OCI-LY7 (cell line): ENCODE data around the gene HDAC9. TPM values are rescaled to one million over a fixed set of nuclear protein-coding genes. Genes with fewer than 3 reads are reported as not detected.

Source experiments
- BruUV-seq: library from RNA; stranded (reverse); fragments of 400-500 nt; replicated peaks from 2 replicates; lab custom pipeline; 2021; lab: Mats Ljungman, UMichigan
- CTCF ChIA-PET: fragments of 300-600 bp; sonication (Branson Sonifier 250); formaldehyde crosslinking; loops from one replicate; lab custom pipeline; 2022; ENCODE audit warnings: antibody characterized with exemption; ENCODE audit not compliant: unreplicated experiment; lab: Charles Lee
- POLR2A ChIA-PET: fragments of 300-600 bp; sonication (Branson Sonifier 250); formaldehyde crosslinking; loops from one replicate; lab custom pipeline; 2022; ENCODE audit warnings: antibody characterized with exemption; lab: Charles Lee
- DNase-seq: peaks from one replicate; pipeline ENCODE4 v3.0.0-alpha.2; 2015; ENCODE audit warnings: low spot score
- H2AFZ ChIP-seq: fragments of 200-600 bp; sonication (generic), shearing (Covaris generic); 2 replicates; pipeline ENCODE4 v1.6.1; 2014; ENCODE audit warnings: mild to moderate bottlenecking, antibody characterized with exemption, low read length, moderate library complexity
- H3K27ac ChIP-seq: fragments of 200-600 bp; sonication (generic); 2 replicates; pipeline ENCODE4 v1.5.1; 2014; ENCODE audit warnings: mixed run types, low read depth, mild to moderate bottlenecking, moderate library complexity, low read length, inconsistent platforms; ENCODE audit not compliant: poor library complexity, severe bottlenecking
- H3K36me3 ChIP-seq: fragments of 200-600 bp; sonication (generic); 2 replicates; pipeline ENCODE4 v1.6.1; 2014; ENCODE audit warnings: mild to moderate bottlenecking, antibody characterized with exemption, low read length, moderate library complexity, mixed read lengths; ENCODE audit not compliant: insufficient read depth
- H3K4me1 ChIP-seq: fragments of 200-600 bp; sonication (generic); 2 replicates; pipeline ENCODE4 v1.5.1; 2014; ENCODE audit warnings: mild to moderate bottlenecking, low read length; ENCODE audit not compliant: insufficient read depth, poor library complexity, severe bottlenecking
- H3K4me2 ChIP-seq: fragments of 200-600 bp; sonication (generic); 2 replicates; pipeline ENCODE4 v1.6.1; 2014; ENCODE audit warnings: mild to moderate bottlenecking, low read length
- H3K4me3 ChIP-seq: fragments of 200-600 bp; sonication (generic); 2 replicates; pipeline ENCODE4 v1.5.1; 2014; ENCODE audit warnings: mild to moderate bottlenecking, low read depth, low read length; ENCODE audit not compliant: poor library complexity, severe bottlenecking
- H3K79me2 ChIP-seq: fragments of 200-600 bp; sonication (generic); 2 replicates; pipeline ENCODE4 v1.6.1; 2016; ENCODE audit warnings: low read depth, mild to moderate bottlenecking, low read length, moderate library complexity, mixed read lengths; ENCODE audit not compliant: insufficient read depth
- H3K9me2 ChIP-seq: fragments of 200-600 bp; sonication (generic); 2 replicates; pipeline ENCODE4 v1.6.1; 2016; ENCODE audit warnings: mild to moderate bottlenecking, low read length, mixed read lengths; ENCODE audit not compliant: insufficient read depth
- H3K9me3 ChIP-seq: fragments of 200-600 bp; sonication (generic); 2 replicates; pipeline ENCODE4 v1.6.1; 2014; ENCODE audit warnings: mild to moderate bottlenecking, mixed run types, low read length, mixed read lengths
- H4K20me1 ChIP-seq: fragments of 200-600 bp; sonication (generic); 2 replicates; pipeline ENCODE4 v1.6.1; 2014; ENCODE audit warnings: mild to moderate bottlenecking, antibody characterized with exemption, low read length, moderate library complexity, mixed read lengths; ENCODE audit not compliant: insufficient read depth
- CTCF ChIP-seq: fragments of 200-600 bp; sonication (generic); conservative IDR thresholded peaks from 2 replicates; pipeline ENCODE4 v1.5.1; 2014; ENCODE audit warnings: mild to moderate bottlenecking, antibody characterized with exemption, low read length, moderate library complexity, mixed read lengths
- EZH2phosphoT487 ChIP-seq: fragments of 200-600 bp; sonication (generic); IDR thresholded peaks from 2 replicates; pipeline ENCODE4 v1.6.1; 2018; ENCODE audit warnings: low read depth, borderline replicate concordance, mild to moderate bottlenecking, mixed run types, antibody characterized with exemption, low read length, moderate library complexity, mixed read lengths
- intact Hi-C: fragments of 100-400 bp; cut with micrococcal nuclease; formaldehyde crosslinking; loops from one replicate; pipeline ENCODE4 v1.10.0; 2022; ENCODE audit not compliant: unreplicated experiment
- total RNA-seq, 2 experiments: library from RNA; depleted of rRNA in 1 of 2; stranded (reverse); fragments of >200 nt in 1 of 2; shearing (Covaris generic) in 1 of 2; gene quantifications; 2 replicates each; pipeline ENCODE4 v1.2.3, GENCODE V29; 2014 to 2022

Gene HDAC9
- total RNA-seq, 2 experiments from 2014 or later: 58.8 to 91.7 TPM

DNA sequence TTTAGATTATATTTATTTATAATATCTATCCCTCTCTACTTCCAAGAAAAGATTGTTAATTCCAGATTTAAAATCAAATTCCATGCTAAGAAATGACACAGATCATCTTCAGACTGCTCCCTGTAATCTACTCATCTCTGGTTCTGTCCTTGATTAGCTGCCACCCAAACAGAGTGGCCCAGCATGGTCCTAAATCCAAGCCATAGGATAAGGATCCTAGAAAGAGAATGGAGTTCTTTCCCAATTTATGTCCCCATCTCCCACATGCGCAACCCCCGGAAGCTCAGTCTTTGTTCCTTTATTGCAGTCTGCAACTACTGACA, 23.4 kb upstream of the HDAC9 start:
- intact Hi-C loops: no loop called here

GRCh38 chr7:18473119-18473518, 22.4 kb upstream of the HDAC9 start:
- ChIA-PET CTCF (no interaction called here), POLR2A (interaction anchor here (0.8 to 1.6 kb wide), 3 partner anchors 15 to 187 kb away, joined by 3 to 9 read pairs (median 4); no protein-coding TSS in a partner anchor)
- TF ChIP-seq EZH2phosphoT487: no peak
- no peak for TF ChIP-seq CTCF
- H3K36me3 ChIP-seq: no peaks in the 10 kb centered on the region
- no peak overlapping the region for H3K27ac ChIP-seq
- BruUV-seq: no TSS peak
- intact Hi-C loops: no loop called here
- H4K20me1 ChIP-seq: no peaks in the 10 kb centered on the region
- no peak for DNase-seq
- H3K9me2 ChIP-seq: no peaks in the 10 kb centered on the region
- H3K4me2 ChIP-seq: no peak overlapping the region
- H3K9me3 ChIP-seq: no peaks in the 10 kb centered on the region
- H3K79me2 ChIP-seq: no peaks in the 10 kb centered on the region
- H3K4me3 ChIP-seq: no peak overlapping the region
- H2AFZ ChIP-seq: no peak overlapping the region
- no peaks in the 10 kb centered on the region for H3K4me1 ChIP-seq

More for the DNA sequence above, 23.4 kb upstream of the HDAC9 start:
- POLR2A ChIA-PET: no interaction called here
- H3K9me3 ChIP-seq: no peaks in the 10 kb centered on the region
- CTCF ChIA-PET: no interaction called here
- H3K4me1 ChIP-seq: no peaks in the 10 kb centered on the region
- no peak overlapping the region for H3K4me3 ChIP-seq
- no peaks in the 10 kb centered on the region for H4K20me1 ChIP-seq
- H3K27ac ChIP-seq: no peak overlapping the region
- no peaks in the 10 kb centered on the region for H3K36me3 ChIP-seq
- H3K4me2 ChIP-seq: no peak overlapping the region
- no peak for DNase-seq
- H3K9me2 ChIP-seq: no peaks in the 10 kb centered on the region
- no TSS peak for BruUV-seq
- H2AFZ ChIP-seq: no peak overlapping the region
- TF ChIP-seq CTCF (no peak), EZH2phosphoT487 (no peak)
- H3K79me2 ChIP-seq: no peaks in the 10 kb centered on the region

DNA sequence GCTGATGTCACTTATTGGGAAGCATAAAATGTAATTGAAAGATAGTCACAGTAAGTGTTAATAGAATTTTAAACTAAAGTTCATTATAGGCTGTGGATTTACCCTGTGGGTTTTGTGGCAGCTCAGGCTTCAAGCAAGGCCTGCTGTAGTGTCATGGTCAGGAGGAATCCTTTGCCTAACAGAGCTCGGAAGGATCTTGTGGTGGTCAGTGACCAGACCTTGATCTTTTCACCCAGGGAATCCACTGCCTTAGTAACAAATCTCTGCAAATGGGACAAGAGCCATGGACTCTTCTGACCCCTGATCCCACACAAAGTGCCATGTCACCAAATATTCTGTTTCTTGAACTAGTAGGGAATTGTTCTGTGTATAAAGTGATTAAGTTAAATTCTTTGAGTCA, 20.6 kb upstream of the HDAC9 start:
- H3K4me3 ChIP-seq: no peak overlapping the region
- no peaks in the 10 kb centered on the region for H3K36me3 ChIP-seq
- H3K9me3 ChIP-seq: no peaks in the 10 kb centered on the region
- H3K9me2 ChIP-seq: no peaks in the 10 kb centered on the region
- no peaks in the 10 kb centered on the region for H3K79me2 ChIP-seq
- no peaks in the 10 kb centered on the region for H3K4me1 ChIP-seq
- H4K20me1 ChIP-seq: no peaks in the 10 kb centered on the region
- no peak for DNase-seq
- ChIA-PET POLR2A (interaction anchor here (1.0 to 2.3 kb wide), 4 partner anchors 10 to 95 kb away, joined by 3 to 6 read pairs (median 4); no protein-coding TSS in a partner anchor), CTCF (no interaction called here)
- no peak overlapping the region for H3K4me2 ChIP-seq
- no peak overlapping the region for H2AFZ ChIP-seq
- no TSS peak for BruUV-seq
- TF ChIP-seq EZH2phosphoT487 (no peak), CTCF (no peak)
- H3K27ac ChIP-seq: no peak overlapping the region
- intact Hi-C loops: no loop called here
